ENCODE data around the gene DCBLD2. TPM values are rescaled to one million over a fixed set of nuclear protein-coding genes. Genes with fewer than 3 reads are reported as not detected.

DCBLD2 gene
- total RNA-seq, 1 donor from 2014 or later: 57.9 TPM

- TF ChIP-seq CTCF (IDR thresholded peaks at IDR 0.05; ENCODE audit: unreplicated experiment): no peak
- no peak overlapping the region for H3K27ac Mint-ChIP-seq
- H3K9me3 Mint-ChIP-seq: no peaks in the 10 kb centered on the region
- no peak overlapping the region for H3K4me3 Mint-ChIP-seq
- no peaks in the 10 kb centered on the region for H3K27me3 Mint-ChIP-seq (ENCODE audit: low read depth)
- DNase-seq (ENCODE audit: low spot score in 2 of 2, unreplicated experiment in 2 of 2): no peak
- no peaks in the 10 kb centered on the region for H3K4me1 Mint-ChIP-seq
- peaks cover 31% of the 10 kb centered on the region for H3K36me3 Mint-ChIP-seq
Measured at GRCh38 chr3:98811048-98811447, 90.4 kb downstream of the DCBLD2 start.

- no peak for DNase-seq (ENCODE audit: low spot score in 2 of 2, unreplicated experiment in 2 of 2)
- H3K27me3 Mint-ChIP-seq (ENCODE audit: low read depth): no peaks in the 10 kb centered on the region
- no peak overlapping the region for H3K27ac Mint-ChIP-seq
- no peak overlapping the region for H3K4me3 Mint-ChIP-seq
- H3K36me3 Mint-ChIP-seq: peaks cover 38% of the 10 kb centered on the region
- H3K9me3 Mint-ChIP-seq: peaks cover 3% of the 10 kb centered on the region
- H3K4me1 Mint-ChIP-seq: no peaks in the 10 kb centered on the region
- TF ChIP-seq CTCF (IDR thresholded peaks at IDR 0.05; ENCODE audit: unreplicated experiment): no peak
Measured at GRCh38 chr3:98809557-98809956, 91.9 kb downstream of the DCBLD2 start.

GRCh38 chr3:98808071-98808470 lies 93.4 kb downstream of the DCBLD2 start:
- H3K4me3 Mint-ChIP-seq: no peak overlapping the region
- TF ChIP-seq CTCF (IDR thresholded peaks at IDR 0.05; ENCODE audit: unreplicated experiment): no peak
- H3K27ac Mint-ChIP-seq: no peak overlapping the region
- peaks cover 6% of the 10 kb centered on the region for H3K9me3 Mint-ChIP-seq
- no peak for DNase-seq (ENCODE audit: low spot score in 2 of 2, unreplicated experiment in 2 of 2)
- H3K27me3 Mint-ChIP-seq (ENCODE audit: low read depth): no peaks in the 10 kb centered on the region
- no peaks in the 10 kb centered on the region for H3K4me1 Mint-ChIP-seq
- peaks cover 44% of the 10 kb centered on the region for H3K36me3 Mint-ChIP-seq

GRCh38 chr3:98807561-98807960 lies 93.9 kb downstream of the DCBLD2 start:
- no peaks in the 10 kb centered on the region for H3K27me3 Mint-ChIP-seq (ENCODE audit: low read depth)
- H3K27ac Mint-ChIP-seq: no peak overlapping the region
- DNase-seq (ENCODE audit: low spot score in 2 of 2, unreplicated experiment in 2 of 2): no peak
- H3K36me3 Mint-ChIP-seq: peaks cover 47% of the 10 kb centered on the region
- H3K4me1 Mint-ChIP-seq: no peaks in the 10 kb centered on the region
- no peak overlapping the region for H3K4me3 Mint-ChIP-seq
- H3K9me3 Mint-ChIP-seq: peaks cover 6% of the 10 kb centered on the region
- TF ChIP-seq CTCF (IDR thresholded peaks at IDR 0.05; ENCODE audit: unreplicated experiment): no peak

- Mint-ChIP-seq H3K9me3 (peaks cover 6% of the 10 kb centered on the region), H3K4me1 (no peaks in the 10 kb centered on the region), H3K36me3 (peaks cover 52% of the 10 kb centered on the region), H3K4me3 (no peak overlapping the region), H3K27me3 (ENCODE audit: low read depth) (no peaks in the 10 kb centered on the region), H3K27ac (no peak overlapping the region)
- no peak for TF ChIP-seq CTCF (IDR thresholded peaks at IDR 0.05; ENCODE audit: unreplicated experiment)
- DNase-seq (ENCODE audit: low spot score in 2 of 2, unreplicated experiment in 2 of 2): no peak
Measured at GRCh38 chr3:98807011-98807410, 94.5 kb downstream of the DCBLD2 start.

- Mint-ChIP-seq H3K4me3 (no peak overlapping the region), H3K36me3 (peaks cover 54% of the 10 kb centered on the region), H3K9me3 (peaks cover 6% of the 10 kb centered on the region), H3K27ac (no peak overlapping the region), H3K27me3 (ENCODE audit: low read depth) (no peaks in the 10 kb centered on the region), H3K4me1 (no peaks in the 10 kb centered on the region)
- no peak for DNase-seq (ENCODE audit: low spot score in 2 of 2, unreplicated experiment in 2 of 2)
- no peak for TF ChIP-seq CTCF (IDR thresholded peaks at IDR 0.05; ENCODE audit: unreplicated experiment)
Measured at GRCh38 chr3:98806521-98806920, 95.0 kb downstream of the DCBLD2 start.

Data from mesothelial cell of epicardium (in vitro differentiated cells).